OCI-LY7 (cell line): Measurements from ENCODE around the gene ARMC9.

ENCODE experiments used
- CTCF ChIP-seq: fragments of 200-600 bp; sonication (generic); conservative IDR thresholded peaks from 2 replicates; pipeline ENCODE4 v1.5.1; 2014; ENCODE audit warnings: mild to moderate bottlenecking, antibody characterized with exemption, low read length, moderate library complexity, mixed read lengths
- EZH2phosphoT487 ChIP-seq: fragments of 200-600 bp; sonication (generic); IDR thresholded peaks from 2 replicates; pipeline ENCODE4 v1.6.1; 2018; ENCODE audit warnings: low read depth, borderline replicate concordance, mild to moderate bottlenecking, mixed run types, antibody characterized with exemption, low read length, moderate library complexity, mixed read lengths

- TF ChIP-seq CTCF, result no peak
- TF ChIP-seq EZH2phosphoT487, result no peak
These were observed 157.4 kb downstream of the ARMC9 start for GRCh38 chr2:231355508-231356465.
